ENCODE results near the gene FNIP1.
"Not testable (repeated sequence)": the region's sequence is repeated elsewhere in the genome, so short reads cannot be mapped to it uniquely, and the experiment has no call there.

The FNIP1 gene

GRCh38 chr5:131729292-131729691, 67.5 kb downstream of the FNIP1 start:
- not testable (repeated sequence) for H3K9me3 ChIP-seq (ENCODE audit: control insufficient read depth, insufficient read depth, low read length); H3K36me3 ChIP-seq (ENCODE audit: control insufficient read depth, insufficient read depth, low read length)
- WGBS (ENCODE audit: insufficient coverage, insufficient read length), result no CpG with 5 or more reads among the region's 4 CpGs

GRCh38 chr5:131724089-131724488, 72.7 kb downstream of the FNIP1 start:
- H3K4me3 ChIP-seq (ENCODE audit: low read length); H3K4me1 ChIP-seq (ENCODE audit: control insufficient read depth, insufficient read depth, low read length); H3K9me3 ChIP-seq (ENCODE audit: control insufficient read depth, insufficient read depth, low read length); DNase-seq (ENCODE audit: low read depth, low spot score); H3K27ac ChIP-seq (ENCODE audit: low read length); H3K27me3 ChIP-seq (ENCODE audit: control insufficient read depth, insufficient read depth, low read length); H3K36me3 ChIP-seq (ENCODE audit: control insufficient read depth, insufficient read depth, low read length): not testable (repeated sequence)

More at GRCh38 chr5:131729292-131729691, 67.5 kb downstream of the FNIP1 start:
- not testable (repeated sequence) for H3K4me3 ChIP-seq (ENCODE audit: low read length); DNase-seq (ENCODE audit: low read depth, low spot score); H3K27me3 ChIP-seq (ENCODE audit: control insufficient read depth, insufficient read depth, low read length); H3K27ac ChIP-seq (ENCODE audit: low read length); H3K4me1 ChIP-seq (ENCODE audit: control insufficient read depth, insufficient read depth, low read length)

- Histone ChIP-seq H3K4me1 (ENCODE audit: control insufficient read depth, insufficient read depth, low read length) (no peaks in the 10 kb centered on the region), H3K4me3 (ENCODE audit: low read length) (no peak overlapping the region), H3K27ac (ENCODE audit: low read length) (no peak overlapping the region), H3K9me3 (ENCODE audit: control insufficient read depth, insufficient read depth, low read length) (no peaks in the 10 kb centered on the region), H3K36me3 (ENCODE audit: control insufficient read depth, insufficient read depth, low read length) (no peaks in the 10 kb centered on the region), H3K27me3 (ENCODE audit: control insufficient read depth, insufficient read depth, low read length) (no peaks in the 10 kb centered on the region)
- no CpG with 5 or more reads among the region's 1 CpG for WGBS (ENCODE audit: insufficient coverage, insufficient read length)
- DNase-seq (ENCODE audit: low read depth, low spot score), result no peak
Observed at GRCh38 chr5:131720714-131721113, 76.1 kb downstream of the FNIP1 start.

GRCh38 chr5:131719564-131719963, 77.3 kb downstream of the FNIP1 start:
- H3K4me3 ChIP-seq (ENCODE audit: low read length), result no peak overlapping the region
- no CpG with 5 or more reads among the region's 1 CpG for WGBS (ENCODE audit: insufficient coverage, insufficient read length)
- no peak for DNase-seq (ENCODE audit: low read depth, low spot score)
- H3K27me3 ChIP-seq (ENCODE audit: control insufficient read depth, insufficient read depth, low read length), result no peaks in the 10 kb centered on the region
- no peaks in the 10 kb centered on the region for H3K9me3 ChIP-seq (ENCODE audit: control insufficient read depth, insufficient read depth, low read length)
- H3K27ac ChIP-seq (ENCODE audit: low read length), result no peak overlapping the region
- H3K4me1 ChIP-seq (ENCODE audit: control insufficient read depth, insufficient read depth, low read length), result no peaks in the 10 kb centered on the region
- H3K36me3 ChIP-seq (ENCODE audit: control insufficient read depth, insufficient read depth, low read length), result no peaks in the 10 kb centered on the region

- Histone ChIP-seq H3K36me3 (ENCODE audit: control insufficient read depth, insufficient read depth, low read length) (no peaks in the 10 kb centered on the region), H3K27ac (ENCODE audit: low read length) (no peak overlapping the region), H3K4me3 (ENCODE audit: low read length) (no peak overlapping the region), H3K4me1 (ENCODE audit: control insufficient read depth, insufficient read depth, low read length) (no peaks in the 10 kb centered on the region), H3K27me3 (ENCODE audit: control insufficient read depth, insufficient read depth, low read length) (no peaks in the 10 kb centered on the region), H3K9me3 (ENCODE audit: control insufficient read depth, insufficient read depth, low read length) (no peaks in the 10 kb centered on the region)
- no peak for DNase-seq (ENCODE audit: low read depth, low spot score)
- no CpG with 5 or more reads among the region's 5 CpGs for WGBS (ENCODE audit: insufficient coverage, insufficient read length)
Observed at GRCh38 chr5:131718487-131719014, 78.3 kb downstream of the FNIP1 start.

- H3K9me3 ChIP-seq (ENCODE audit: control insufficient read depth, insufficient read depth, low read length); H3K4me1 ChIP-seq (ENCODE audit: control insufficient read depth, insufficient read depth, low read length); H3K4me3 ChIP-seq (ENCODE audit: low read length); DNase-seq (ENCODE audit: low read depth, low spot score); H3K27ac ChIP-seq (ENCODE audit: low read length); H3K27me3 ChIP-seq (ENCODE audit: control insufficient read depth, insufficient read depth, low read length); H3K36me3 ChIP-seq (ENCODE audit: control insufficient read depth, insufficient read depth, low read length): not testable (repeated sequence)
- WGBS (ENCODE audit: insufficient coverage, insufficient read length), result no CpG with 5 or more reads among the region's 3 CpGs
Observed at GRCh38 chr5:131717164-131717563, 79.7 kb downstream of the FNIP1 start.

- Histone ChIP-seq H3K4me1 (ENCODE audit: control insufficient read depth, insufficient read depth, low read length) (no peaks in the 10 kb centered on the region), H3K4me3 (ENCODE audit: low read length) (no peak overlapping the region), H3K9me3 (ENCODE audit: control insufficient read depth, insufficient read depth, low read length) (no peaks in the 10 kb centered on the region), H3K36me3 (ENCODE audit: control insufficient read depth, insufficient read depth, low read length) (no peaks in the 10 kb centered on the region), H3K27ac (ENCODE audit: low read length) (no peak overlapping the region), H3K27me3 (ENCODE audit: control insufficient read depth, insufficient read depth, low read length) (no peaks in the 10 kb centered on the region)
- DNase-seq (ENCODE audit: low read depth, low spot score), result no peak
Observed at GRCh38 chr5:131716650-131717049, 80.2 kb downstream of the FNIP1 start.

GRCh38 chr5:131710391-131710790, 86.4 kb downstream of the FNIP1 start:
- DNase-seq (ENCODE audit: low read depth, low spot score), result no peak
- no peaks in the 10 kb centered on the region for H3K9me3 ChIP-seq (ENCODE audit: control insufficient read depth, insufficient read depth, low read length)
- no peaks in the 10 kb centered on the region for H3K27me3 ChIP-seq (ENCODE audit: control insufficient read depth, insufficient read depth, low read length)
- H3K4me3 ChIP-seq (ENCODE audit: low read length), result no peak overlapping the region
- no peaks in the 10 kb centered on the region for H3K36me3 ChIP-seq (ENCODE audit: control insufficient read depth, insufficient read depth, low read length)
- no peak overlapping the region for H3K27ac ChIP-seq (ENCODE audit: low read length)
- WGBS (ENCODE audit: insufficient coverage, insufficient read length), result no CpG with 5 or more reads among the region's 8 CpGs
- H3K4me1 ChIP-seq (ENCODE audit: control insufficient read depth, insufficient read depth, low read length), result no peaks in the 10 kb centered on the region; the same call in 1 of the 2 replicates

- H3K4me3 ChIP-seq (ENCODE audit: low read length), result no peak overlapping the region
- no CpG with 5 or more reads among the region's 3 CpGs for WGBS (ENCODE audit: insufficient coverage, insufficient read length)
- H3K4me1 ChIP-seq (ENCODE audit: control insufficient read depth, insufficient read depth, low read length), result no peaks in the 10 kb centered on the region; the same call in 1 of the 2 replicates
- no peaks in the 10 kb centered on the region for H3K27me3 ChIP-seq (ENCODE audit: control insufficient read depth, insufficient read depth, low read length)
- H3K9me3 ChIP-seq (ENCODE audit: control insufficient read depth, insufficient read depth, low read length), result no peaks in the 10 kb centered on the region
- H3K36me3 ChIP-seq (ENCODE audit: control insufficient read depth, insufficient read depth, low read length), result no peaks in the 10 kb centered on the region
- H3K27ac ChIP-seq (ENCODE audit: low read length), result no peak overlapping the region
- no peak for DNase-seq (ENCODE audit: low read depth, low spot score)
Observed at GRCh38 chr5:131709043-131709442, 87.8 kb downstream of the FNIP1 start.

GRCh38 chr5:131706281-131706680, 90.5 kb downstream of the FNIP1 start:
- Histone ChIP-seq H3K27ac (ENCODE audit: low read length) (no peak overlapping the region), H3K4me3 (ENCODE audit: low read length) (no peak overlapping the region), H3K9me3 (ENCODE audit: control insufficient read depth, insufficient read depth, low read length) (no peaks in the 10 kb centered on the region), H3K27me3 (ENCODE audit: control insufficient read depth, insufficient read depth, low read length) (no peaks in the 10 kb centered on the region), H3K36me3 (ENCODE audit: control insufficient read depth, insufficient read depth, low read length) (no peaks in the 10 kb centered on the region), H3K4me1 (ENCODE audit: control insufficient read depth, insufficient read depth, low read length) (no peaks in the 10 kb centered on the region; the same call in 1 of the 2 replicates)
- DNase-seq (ENCODE audit: low read depth, low spot score), result no peak
- no CpG with 5 or more reads among the region's 5 CpGs for WGBS (ENCODE audit: insufficient coverage, insufficient read length)

GRCh38 chr5:131694926-131695325, 101.9 kb downstream of the FNIP1 start:
- no peaks in the 10 kb centered on the region for H3K4me1 ChIP-seq (ENCODE audit: control insufficient read depth, insufficient read depth, low read length)
- H3K9me3 ChIP-seq (ENCODE audit: control insufficient read depth, insufficient read depth, low read length), result no peaks in the 10 kb centered on the region
- no CpG with 5 or more reads among the region's 4 CpGs for WGBS (ENCODE audit: insufficient coverage, insufficient read length)
- H3K4me3 ChIP-seq (ENCODE audit: low read length), result no peak overlapping the region
- H3K27ac ChIP-seq (ENCODE audit: low read length), result no peak overlapping the region
- H3K27me3 ChIP-seq (ENCODE audit: control insufficient read depth, insufficient read depth, low read length), result no peaks in the 10 kb centered on the region
- H3K36me3 ChIP-seq (ENCODE audit: control insufficient read depth, insufficient read depth, low read length), result no peaks in the 10 kb centered on the region; the same call in 1 of the 2 replicates
- DNase-seq (ENCODE audit: low read depth, low spot score), result no peak
